OCI-LY7 (cell line): Measurements from ENCODE around the gene CBFA2T3.

ENCODE experiments used
- EZH2phosphoT487 ChIP-seq: fragments of 200-600 bp; sonication (generic); IDR thresholded peaks from 2 replicates; pipeline ENCODE4 v1.6.1; 2018; ENCODE audit warnings: low read depth, borderline replicate concordance, mild to moderate bottlenecking, mixed run types, antibody characterized with exemption, low read length, moderate library complexity, mixed read lengths
- TF ChIP-seq, protein P1 (sequence below): fragments of 200-600 bp; sonication (generic); conservative IDR thresholded peaks from 2 replicates; pipeline ENCODE4 v1.5.1; 2014; ENCODE audit warnings: mild to moderate bottlenecking, antibody characterized with exemption, low read length, moderate library complexity, mixed read lengths

DNA sequence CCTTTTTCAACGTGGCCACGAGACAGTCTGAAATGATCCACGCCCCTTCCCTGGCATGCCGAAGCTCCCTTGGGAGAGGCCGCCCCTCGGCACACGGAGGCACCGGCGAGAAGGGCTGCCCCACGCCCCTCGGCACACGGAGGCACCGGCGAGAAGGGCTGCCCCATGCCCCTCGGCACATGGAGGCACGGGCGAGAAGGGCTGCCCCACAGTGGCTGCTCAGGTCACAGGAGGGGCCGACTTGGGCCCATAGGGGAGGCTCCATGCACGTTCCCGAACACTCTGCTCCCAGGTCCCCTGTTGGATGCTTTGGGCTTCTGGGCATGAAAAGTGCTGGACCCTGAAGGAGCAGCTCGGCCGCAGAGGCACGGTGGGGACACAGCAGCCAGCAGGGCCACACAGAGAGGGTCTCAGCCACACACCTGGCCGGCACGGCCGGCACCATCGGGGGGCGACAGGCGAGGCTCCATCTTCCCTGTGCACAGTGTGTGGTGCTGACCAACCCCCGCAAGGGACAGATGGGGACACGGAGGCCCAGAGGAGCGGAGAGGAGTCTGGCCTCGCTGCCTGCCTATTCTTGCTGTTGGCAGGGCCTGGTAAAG, 42.8 kb downstream of the CBFA2T3 start:
- TF ChIP-seq, protein P1, sequence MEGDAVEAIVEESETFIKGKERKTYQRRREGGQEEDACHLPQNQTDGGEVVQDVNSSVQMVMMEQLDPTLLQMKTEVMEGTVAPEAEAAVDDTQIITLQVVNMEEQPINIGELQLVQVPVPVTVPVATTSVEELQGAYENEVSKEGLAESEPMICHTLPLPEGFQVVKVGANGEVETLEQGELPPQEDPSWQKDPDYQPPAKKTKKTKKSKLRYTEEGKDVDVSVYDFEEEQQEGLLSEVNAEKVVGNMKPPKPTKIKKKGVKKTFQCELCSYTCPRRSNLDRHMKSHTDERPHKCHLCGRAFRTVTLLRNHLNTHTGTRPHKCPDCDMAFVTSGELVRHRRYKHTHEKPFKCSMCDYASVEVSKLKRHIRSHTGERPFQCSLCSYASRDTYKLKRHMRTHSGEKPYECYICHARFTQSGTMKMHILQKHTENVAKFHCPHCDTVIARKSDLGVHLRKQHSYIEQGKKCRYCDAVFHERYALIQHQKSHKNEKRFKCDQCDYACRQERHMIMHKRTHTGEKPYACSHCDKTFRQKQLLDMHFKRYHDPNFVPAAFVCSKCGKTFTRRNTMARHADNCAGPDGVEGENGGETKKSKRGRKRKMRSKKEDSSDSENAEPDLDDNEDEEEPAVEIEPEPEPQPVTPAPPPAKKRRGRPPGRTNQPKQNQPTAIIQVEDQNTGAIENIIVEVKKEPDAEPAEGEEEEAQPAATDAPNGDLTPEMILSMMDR: no peak
- TF ChIP-seq EZH2phosphoT487: no peak
